Osteoblast (primary cell): Measurements from ENCODE around the gene MBOAT7. TPM values are rescaled to one million over a fixed set of nuclear protein-coding genes. Genes with fewer than 3 reads are reported as not detected.

ENCODE experiments used
- DNase-seq: peaks from one replicate; pipeline ENCODE4 v3.0.0; 2011; ENCODE audit warnings: low spot score, mixed read lengths; ENCODE audit not compliant: insufficient read length; ENCODE audit errors: missing footprints
- H2AFZ ChIP-seq: 2 replicates; pipeline ENCODE4 v1.6.0; 2011; ENCODE audit warnings: mild to moderate bottlenecking, low read length
- H3K27ac ChIP-seq: 2 replicates; pipeline ENCODE4 v1.5.1; 2011; ENCODE audit warnings: mild to moderate bottlenecking, low read depth, low read length, moderate library complexity
- H3K27me3 ChIP-seq: 2 replicates; pipeline ENCODE4 v1.6.0; 2012; ENCODE audit warnings: mild to moderate bottlenecking, control low read depth, inconsistent platforms, low read length, moderate library complexity; ENCODE audit not compliant: insufficient read depth
- H3K36me3 ChIP-seq: 2 replicates; pipeline ENCODE4 v1.5.1; 2011; ENCODE audit warnings: mild to moderate bottlenecking, low read length, control low read depth, moderate library complexity; ENCODE audit not compliant: insufficient read depth
- H3K4me1 ChIP-seq: 2 replicates; pipeline ENCODE4 v1.5.1; 2011; ENCODE audit warnings: mild to moderate bottlenecking, low read length, control low read depth, moderate library complexity; ENCODE audit not compliant: insufficient read depth
- H3K4me2 ChIP-seq: 2 replicates; pipeline ENCODE4 v1.6.0; 2011; ENCODE audit warnings: mild to moderate bottlenecking, low read length; ENCODE audit not compliant: insufficient read depth
- H3K4me3 ChIP-seq: fragments of 200-600 bp; sonication (generic); 3 replicates; pipeline ENCODE4 v1.5.1; 2012; ENCODE audit warnings: mild to moderate bottlenecking, low read length, inconsistent platforms; ENCODE audit not compliant: insufficient read depth
- H3K79me2 ChIP-seq: 2 replicates; pipeline ENCODE4 v1.6.0; 2012; ENCODE audit warnings: mild to moderate bottlenecking, low read length, control low read depth, inconsistent platforms; ENCODE audit not compliant: insufficient read depth
- H3K9me3 ChIP-seq: 2 replicates; pipeline ENCODE4 v1.5.1; 2011; ENCODE audit warnings: low read depth, low read length, control low read depth
- H4K20me1 ChIP-seq: 2 replicates; pipeline ENCODE4 v1.6.0; 2012; ENCODE audit warnings: mild to moderate bottlenecking, low read length, control low read depth; ENCODE audit not compliant: insufficient read depth
- CTCF ChIP-seq: IDR thresholded peaks from 2 replicates; pipeline ENCODE4 v1.5.1; 2011; ENCODE audit warnings: mild to moderate bottlenecking, low read depth, low read length, moderate library complexity; ENCODE audit errors: extremely low read depth
- total RNA-seq: library from RNA; depleted of rRNA; stranded (reverse); fragments of >200 nt; gene quantifications from 2 replicates; pipeline ENCODE4 v1.2.3, GENCODE V29; 2012

The MBOAT7 gene
- total RNA-seq, 1 donor: 26.1 TPM

GRCh38 chr19:54180691-54181091, 8.7 kb downstream of the MBOAT7 start:
- peaks cover 38% of the 10 kb centered on the region for H3K36me3 ChIP-seq
- H3K4me3 ChIP-seq: no peak overlapping the region
- no peaks in the 10 kb centered on the region for H3K79me2 ChIP-seq
- no peak overlapping the region for H2AFZ ChIP-seq
- no peak for TF ChIP-seq CTCF
- H3K4me2 ChIP-seq: no peak overlapping the region
- peaks cover 15% of the 10 kb centered on the region for H4K20me1 ChIP-seq
- H3K27me3 ChIP-seq: no peaks in the 10 kb centered on the region
- no peak overlapping the region for H3K27ac ChIP-seq
- no peaks in the 10 kb centered on the region for H3K4me1 ChIP-seq
- no peaks in the 10 kb centered on the region for H3K9me3 ChIP-seq
- peak; percentile 22 for DNase-seq

GRCh38 chr19:54179921-54180461, 9.4 kb downstream of the MBOAT7 start:
- peak; percentile 35 for TF ChIP-seq CTCF
- Histone ChIP-seq H3K27ac (no peak overlapping the region), H4K20me1 (peaks cover 15% of the 10 kb centered on the region)

GRCh38 chr19:54179262-54179852, 10.0 kb downstream of the MBOAT7 start:
- Histone ChIP-seq H3K27me3 (no peaks in the 10 kb centered on the region), H3K27ac (no peak overlapping the region), H2AFZ (no peak overlapping the region), H3K9me3 (no peaks in the 10 kb centered on the region), H3K79me2 (no peaks in the 10 kb centered on the region), H3K4me1 (no peaks in the 10 kb centered on the region), H3K36me3 (peaks cover 38% of the 10 kb centered on the region), H3K4me2 (no peak overlapping the region), H4K20me1 (peaks cover 15% of the 10 kb centered on the region), H3K4me3 (no peak overlapping the region)
- no peak for TF ChIP-seq CTCF
- peak; percentile 74 for DNase-seq

More at GRCh38 chr19:54179921-54180461, 9.4 kb downstream of the MBOAT7 start:
- H3K27me3 ChIP-seq: no peaks in the 10 kb centered on the region
- no peaks in the 10 kb centered on the region for H3K9me3 ChIP-seq
- H3K4me1 ChIP-seq: no peaks in the 10 kb centered on the region
- H3K4me3 ChIP-seq: no peak overlapping the region
- no peak overlapping the region for H2AFZ ChIP-seq
- H3K4me2 ChIP-seq: no peak overlapping the region
- DNase-seq: peak; percentile 93
- H3K79me2 ChIP-seq: no peaks in the 10 kb centered on the region
- peaks cover 38% of the 10 kb centered on the region for H3K36me3 ChIP-seq

GRCh38 chr19:54178581-54179261, 10.7 kb downstream of the MBOAT7 start:
- DNase-seq: peak; percentile 86
- peaks cover 38% of the 10 kb centered on the region for H3K36me3 ChIP-seq
- no peak for TF ChIP-seq CTCF
- no peak overlapping the region for H3K4me3 ChIP-seq
- H3K79me2 ChIP-seq: no peaks in the 10 kb centered on the region
- H4K20me1 ChIP-seq: peaks cover 15% of the 10 kb centered on the region
- no peaks in the 10 kb centered on the region for H3K27me3 ChIP-seq
- no peak overlapping the region for H2AFZ ChIP-seq
- H3K9me3 ChIP-seq: no peaks in the 10 kb centered on the region
- H3K4me1 ChIP-seq: no peaks in the 10 kb centered on the region
- no peak overlapping the region for H3K4me2 ChIP-seq
- H3K27ac ChIP-seq: no peak overlapping the region
